ENCODE data around the gene FYB2.

FYB2 gene

GRCh38 chr1:56715156-56715555 is 104.0 kb downstream of the FYB2 start:
- no peak for DNase-seq (ENCODE audit: low read depth)

- DNase-seq (ENCODE audit: low read depth) = no peak
Measured at GRCh38 chr1:56713112-56713511, 106.1 kb downstream of the FYB2 start.

GRCh38 chr1:56712150-56712549 is 107.1 kb downstream of the FYB2 start:
- DNase-seq (ENCODE audit: low read depth) = no peak

- peak; percentile 66 for DNase-seq (ENCODE audit: low read depth)
Measured at GRCh38 chr1:56710646-56711045, 108.6 kb downstream of the FYB2 start.

- DNase-seq (ENCODE audit: low read depth) = no peak
Measured at GRCh38 chr1:56709995-56710394, 109.2 kb downstream of the FYB2 start.

- no peak for DNase-seq (ENCODE audit: low read depth)
Measured at GRCh38 chr1:56709269-56709880, 109.8 kb downstream of the FYB2 start.

- no peak for DNase-seq (ENCODE audit: low read depth)
Measured at GRCh38 chr1:56707379-56707778, 111.8 kb downstream of the FYB2 start.

GRCh38 chr1:56703747-56704146 is 115.5 kb downstream of the FYB2 start:
- no peak for DNase-seq (ENCODE audit: low read depth)

- DNase-seq (ENCODE audit: low read depth) = no peak
Measured at GRCh38 chr1:56696663-56697062, 122.5 kb downstream of the FYB2 start.

GRCh38 chr1:56688522-56689026 is 130.6 kb downstream of the FYB2 start:
- DNase-seq (ENCODE audit: low read depth) = no peak

GRCh38 chr1:56686169-56686568 is 133.0 kb downstream of the FYB2 start:
- no peak for DNase-seq (ENCODE audit: low read depth)

GRCh38 chr1:56683569-56683968 is 135.6 kb downstream of the FYB2 start:
- DNase-seq (ENCODE audit: low read depth) = no peak

- peak; percentile 60 for DNase-seq (ENCODE audit: low read depth)
Measured at GRCh38 chr1:56676571-56677035, 142.6 kb downstream of the FYB2 start.

GRCh38 chr1:56675763-56676162 is 143.4 kb downstream of the FYB2 start:
- no peak for DNase-seq (ENCODE audit: low read depth)

- no peak for DNase-seq (ENCODE audit: low read depth)
Measured at GRCh38 chr1:56672579-56672978, 146.6 kb downstream of the FYB2 start.

GRCh38 chr1:56671542-56671941 is 147.7 kb downstream of the FYB2 start:
- no peak for DNase-seq (ENCODE audit: low read depth)

GRCh38 chr1:56671085-56671484 is 148.1 kb downstream of the FYB2 start:
- no peak for DNase-seq (ENCODE audit: low read depth)

GRCh38 chr1:56670350-56670749 is 148.9 kb downstream of the FYB2 start:
- DNase-seq (ENCODE audit: low read depth) = no peak

Measured in HS-27A (cell line).